Adipose tissue (tissue), 3 donors: ENCODE results near the gene RPS6KA2. TPM values are rescaled to one million over a fixed set of nuclear protein-coding genes. Genes with fewer than 3 reads are reported as not detected.
"Not testable (repeated sequence)": the region's sequence is repeated elsewhere in the genome, so short reads cannot be mapped to it uniquely, and the experiment has no call there.

Experiments
- H3K27ac ChIP-seq: one replicate; pipeline ENCODE4 v1.5.1; 2013; ENCODE audit warnings: low read depth, low read length
- WGBS, 3 donors: extraction: QIAGEN DNeasy Blood & Tissue Kit; methylation state at CpG; one replicate each; pipeline ENCODE4 v1.1.7; 2013; 5-methylcytosine and 5-hydroxymethylcytosine counted together
- polyA plus RNA-seq, 3 donors: library from polyadenylated mRNA; stranded (reverse); fragments of 200-250 nt; gene quantifications; one replicate each; pipeline ENCODE4 v1.2.3, GENCODE V29; 2013
- donor health status: healthy with polysubstance abuse.
- donor health status: Bipolar disorder and iron deficiency.
- donor health status: healthy.

RPS6KA2 gene
- polyA plus RNA-seq, 3 donors = 15.8 to 31.8 (median 23.5) TPM

DNA sequence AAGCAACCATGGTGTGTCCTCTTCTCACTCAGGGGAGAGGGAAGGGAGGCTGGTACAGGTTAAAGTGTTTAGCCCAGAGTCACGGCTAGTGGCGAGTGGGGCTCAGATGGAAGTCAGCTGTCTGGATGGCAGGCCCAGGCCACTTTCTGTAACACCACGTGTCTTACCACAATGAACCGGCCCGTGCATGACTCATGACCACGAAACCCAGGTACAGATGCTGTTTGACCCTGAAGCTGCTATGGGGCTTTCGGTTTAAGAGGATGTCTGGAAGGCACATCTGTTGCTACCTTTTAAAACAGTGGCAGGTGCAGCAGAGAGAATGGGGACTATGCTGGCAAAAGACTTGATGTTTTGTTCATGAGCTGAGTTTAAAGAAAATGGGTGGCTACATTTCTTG is 207.8 kb downstream of the RPS6KA2 start:
- no peak overlapping the region for H3K27ac ChIP-seq
- 59 to 81% (median 66%) methylated on average over 7 of the region's 7 CpGs for WGBS, 3 donors

GRCh38 chr6:166418691-166419143 is 208.3 kb downstream of the RPS6KA2 start:
- 85 to 92% (median 87%) methylated on average over 9 of the region's 9 CpGs for WGBS, 3 donors
- H3K27ac ChIP-seq = no peak overlapping the region

DNA sequence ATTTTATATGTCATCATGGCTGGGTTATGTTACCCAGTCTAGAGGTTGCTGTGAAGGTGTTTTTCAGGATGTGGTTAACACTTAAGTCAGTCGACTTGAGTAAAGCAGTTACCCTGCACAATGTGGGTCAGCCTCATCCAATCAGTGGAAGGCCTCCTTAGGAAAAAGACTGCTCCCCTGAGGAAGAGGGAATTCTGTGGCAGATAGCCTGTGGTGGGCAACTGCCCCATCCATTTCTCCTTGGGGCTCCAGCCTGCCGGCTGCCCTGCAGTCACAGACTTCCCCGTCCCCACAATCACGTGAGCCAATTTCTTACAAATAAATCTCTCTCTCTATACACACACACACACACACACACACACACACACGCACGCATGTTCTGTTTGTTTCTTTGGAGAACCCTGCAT is 209.8 kb downstream of the RPS6KA2 start:
- 79 to 87% (median 84%) methylated on average over 6 of the region's 6 CpGs for WGBS, 3 donors
- H3K27ac ChIP-seq = no peak overlapping the region

DNA sequence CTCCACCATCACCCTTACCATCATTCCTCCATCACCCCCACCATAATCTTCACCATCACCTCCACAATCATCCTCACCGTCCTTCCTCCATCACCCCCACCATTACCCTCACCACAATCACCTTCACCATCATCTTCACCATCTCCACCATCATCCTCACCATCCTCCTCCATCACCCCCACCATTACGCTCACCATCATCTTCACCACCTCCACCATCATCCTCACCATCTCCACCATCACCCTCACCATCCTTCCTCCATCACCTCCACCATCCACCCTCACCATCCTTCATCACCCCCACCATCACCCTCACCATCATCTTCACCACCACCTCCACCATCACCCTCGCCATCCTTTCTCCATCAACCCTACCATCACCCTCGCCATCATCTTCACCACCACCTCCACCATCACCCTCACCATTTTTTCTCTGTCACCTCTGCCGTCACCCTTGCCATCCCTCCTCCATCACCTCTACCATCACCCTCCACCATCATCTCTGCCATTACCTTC is 211.2 kb downstream of the RPS6KA2 start:
- H3K27ac ChIP-seq = no peak overlapping the region
- 73 to 94% (median 83%) methylated on average over 5 of the region's 5 CpGs for WGBS, 3 donors

GRCh38 chr6:166415306-166415705 is 211.7 kb downstream of the RPS6KA2 start:
- 63 to 88% (median 74%) methylated on average over 5 of the region's 5 CpGs for WGBS, 3 donors
- no peak overlapping the region for H3K27ac ChIP-seq

DNA sequence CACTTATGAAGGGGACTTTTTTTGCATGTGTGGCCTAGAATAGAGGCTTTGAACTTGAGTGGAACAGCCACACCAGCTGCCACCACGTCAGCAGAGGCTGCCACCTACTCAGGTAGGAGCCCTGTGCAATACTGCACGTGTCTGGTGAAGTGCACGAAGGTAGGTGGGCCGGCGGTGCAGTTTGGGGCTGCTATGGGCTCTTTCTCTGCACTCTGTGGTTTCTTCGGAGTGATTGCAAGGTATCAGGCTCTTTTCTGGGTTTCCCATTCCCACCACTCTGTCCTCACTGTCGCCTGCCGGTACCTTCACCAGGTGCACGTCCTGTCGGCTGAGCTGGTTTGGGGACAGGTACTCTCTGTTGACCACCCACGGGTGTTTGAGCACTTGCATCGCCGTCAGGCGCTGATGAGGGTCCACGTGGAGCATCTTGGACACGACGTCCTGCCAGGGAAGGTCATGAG is 213.5 kb downstream of the RPS6KA2 start:
- no peak overlapping the region for H3K27ac ChIP-seq
- WGBS, 3 donors = 93 to 95% (median 94%) methylated on average over 17 of the region's 17 CpGs

DNA sequence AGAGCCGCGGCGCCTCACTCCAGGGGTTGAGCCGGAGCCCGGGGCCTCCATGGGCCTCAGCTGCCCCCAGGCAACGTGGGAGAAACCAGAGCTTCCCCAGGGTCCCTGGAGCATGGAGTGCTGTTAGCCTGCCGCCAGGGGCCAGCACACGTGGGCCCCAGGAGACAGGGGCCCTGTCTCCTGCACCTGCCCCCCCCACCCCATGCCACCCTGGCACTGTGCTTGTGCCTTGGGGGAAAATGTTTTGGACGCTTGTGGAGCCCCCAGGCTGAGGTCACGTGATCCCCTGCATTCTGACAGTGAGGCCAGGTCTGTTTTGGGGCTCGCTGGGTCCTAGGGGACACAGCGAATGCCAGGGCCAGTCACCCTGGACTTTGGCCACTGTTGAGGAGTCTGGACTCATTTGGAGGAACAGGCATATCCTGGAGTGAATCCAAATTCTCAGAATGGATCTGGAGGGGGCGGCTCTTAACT is 214.1 kb downstream of the RPS6KA2 start:
- 89 to 94% (median 93%) methylated on average over 13 of the region's 13 CpGs for WGBS, 3 donors
- no peak overlapping the region for H3K27ac ChIP-seq

GRCh38 chr6:166412156-166412910 is 214.7 kb downstream of the RPS6KA2 start:
- H3K27ac ChIP-seq = no peak overlapping the region
- 94 to 95% (median 94%) methylated on average over 49 of the region's 49 CpGs for WGBS, 3 donors

- WGBS, 3 donors = 72 to 84% (median 78%) methylated on average over 12 of the region's 12 CpGs
- H3K27ac ChIP-seq = no peak overlapping the region
Observed at GRCh38 chr6:166411721-166412151, 215.3 kb downstream of the RPS6KA2 start.

DNA sequence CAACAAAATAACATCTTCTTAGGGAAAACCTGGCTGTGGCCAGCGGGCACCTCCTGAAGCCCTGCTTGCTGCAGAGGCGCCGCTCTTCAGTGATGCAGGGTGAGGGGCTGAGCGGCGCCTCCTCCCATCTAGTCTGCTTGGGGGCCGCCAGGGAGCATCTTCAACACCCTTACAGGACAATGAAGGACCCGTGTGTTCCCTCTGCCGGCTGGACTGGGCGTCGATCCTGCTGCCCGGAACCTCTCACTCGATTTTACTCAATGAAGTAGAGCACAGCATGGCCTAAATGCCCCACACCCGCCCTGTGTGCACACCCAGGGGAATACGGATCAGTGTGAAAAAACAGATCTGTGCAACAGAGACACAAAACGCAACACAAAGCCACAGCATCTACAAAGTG is 215.8 kb downstream of the RPS6KA2 start:
- 82 to 85% (median 83%) methylated on average over 15 of the region's 15 CpGs for WGBS, 3 donors
- H3K27ac ChIP-seq = no peak overlapping the region

GRCh38 chr6:166410426-166410935 is 216.6 kb downstream of the RPS6KA2 start:
- H3K27ac ChIP-seq = no peak overlapping the region
- 84 to 89% (median 87%) methylated on average over 10 of the region's 10 CpGs for WGBS, 3 donors

GRCh38 chr6:166408936-166409755 is 217.9 kb downstream of the RPS6KA2 start:
- no peak overlapping the region for H3K27ac ChIP-seq
- 61 to 74% (median 69%) methylated on average over 22 of the region's 22 CpGs for WGBS, 3 donors

- no peak overlapping the region for H3K27ac ChIP-seq
- WGBS, 3 donors = 65 to 91% (median 89%) methylated on average over 12 of the region's 12 CpGs
Observed at GRCh38 chr6:166406197-166406596, 220.9 kb downstream of the RPS6KA2 start.

GRCh38 chr6:166405386-166405785 is 221.7 kb downstream of the RPS6KA2 start:
- no peak overlapping the region for H3K27ac ChIP-seq
- 57 to 75% (median 67%) methylated on average over 7 of the region's 7 CpGs for WGBS, 3 donors

DNA sequence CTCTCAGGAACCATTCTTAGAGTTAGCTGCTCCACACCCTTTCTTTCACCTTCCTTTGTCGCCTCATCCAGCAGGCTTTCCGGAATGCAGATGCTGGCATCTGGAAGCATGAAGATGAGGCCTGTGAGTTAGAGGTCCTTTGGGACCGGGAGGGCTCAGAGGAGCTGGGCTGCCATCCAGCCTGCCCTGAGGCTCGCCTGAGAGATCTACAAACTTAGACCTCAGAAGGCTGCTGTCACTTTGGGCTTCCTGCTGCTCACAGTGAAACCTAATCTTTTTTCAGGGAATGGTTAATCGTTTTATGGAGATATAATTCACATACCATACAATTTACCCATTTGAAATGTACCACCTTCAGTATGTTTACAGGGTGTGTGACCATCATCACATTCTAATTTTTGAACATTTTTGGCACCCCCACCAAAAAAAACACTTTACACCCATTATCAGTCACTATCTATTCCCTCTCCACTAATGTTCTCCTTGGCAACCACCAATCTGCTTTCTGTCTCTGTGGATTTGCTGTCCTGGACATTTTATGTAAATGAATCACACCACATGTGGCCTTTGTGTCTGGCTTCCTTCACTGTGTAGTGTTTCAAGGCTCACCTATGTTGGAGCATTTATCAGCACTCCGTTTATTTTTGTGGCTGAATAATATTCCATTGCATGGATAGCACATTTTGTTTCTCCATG is 224.3 kb downstream of the RPS6KA2 start:
- H3K27ac ChIP-seq = no peak overlapping the region
- 56 to 62% (median 57%) methylated on average over 6 of the region's 6 CpGs for WGBS, 3 donors

DNA sequence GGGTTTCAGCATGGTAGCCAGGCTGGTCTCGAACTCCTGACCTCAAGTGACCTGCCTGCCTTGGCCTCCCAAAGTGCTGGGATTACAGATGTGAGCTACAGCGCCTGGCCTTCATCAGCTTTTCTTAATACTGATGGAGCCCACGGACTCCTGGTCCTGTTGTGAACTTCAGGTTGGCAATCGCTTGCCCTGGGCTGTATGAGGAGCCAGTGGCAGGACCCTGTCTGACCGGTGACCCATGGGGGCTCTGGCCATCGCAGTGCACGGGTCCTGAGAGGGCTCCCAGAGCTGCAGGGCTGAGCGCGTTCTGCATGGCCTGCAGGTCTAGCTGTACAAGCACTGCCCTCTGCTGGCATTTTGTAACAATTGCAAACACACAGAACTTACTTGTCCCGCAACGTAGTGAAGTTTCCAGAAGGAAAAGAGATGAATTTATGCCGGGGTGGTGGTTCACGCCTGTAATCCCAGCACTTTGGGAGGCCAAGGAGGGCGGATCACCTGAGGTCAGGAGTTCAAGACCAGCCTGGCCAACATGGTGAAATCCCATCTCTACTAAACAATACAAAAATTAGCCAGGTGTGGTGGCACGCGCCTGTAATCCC is 226.3 kb downstream of the RPS6KA2 start:
- H3K27ac ChIP-seq = not testable (repeated sequence)
- 23 to 25% (median 25%) methylated on average over 16 of the region's 16 CpGs for WGBS, 3 donors

- H3K27ac ChIP-seq = no peak overlapping the region
- 76 to 89% (median 83%) methylated on average over 2 of the region's 2 CpGs for WGBS, 3 donors
Observed at GRCh38 chr6:166400181-166400580, 226.9 kb downstream of the RPS6KA2 start.

DNA sequence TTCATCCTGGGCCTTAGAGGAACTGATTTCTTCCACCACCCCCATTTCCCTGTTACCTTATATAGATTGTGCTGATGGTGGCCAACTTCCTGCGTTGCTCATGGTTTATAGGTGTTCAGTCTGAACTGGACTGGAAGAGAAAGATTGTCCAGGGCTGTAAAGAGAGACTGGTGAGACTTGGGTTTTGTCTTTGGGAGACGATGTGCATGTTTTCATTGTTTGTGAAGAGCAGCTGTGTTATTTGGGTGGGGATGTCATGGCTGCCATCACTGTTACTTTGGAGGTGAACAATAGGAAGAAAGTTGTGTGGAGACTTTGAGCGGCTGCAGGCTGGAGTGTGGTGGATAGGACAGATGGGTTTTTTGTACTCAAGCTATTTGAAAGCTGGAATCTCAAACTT is 228.7 kb downstream of the RPS6KA2 start:
- no peak overlapping the region for H3K27ac ChIP-seq
- WGBS, 3 donors = 79 to 91% (median 85%) methylated on average over 3 of the region's 3 CpGs
